ENCODE results near the gene PSMD3.
A peak's percentile ranks its signal among the peaks of the same experiment; 100 is the strongest.

Gene PSMD3

GRCh38 chr17:39962642-39963220 lies 17.9 kb upstream of the PSMD3 start, which contains the start of gene GSDMA:
Gene GSDMA (plus strand): TSS chr17:39963004. CDS start chr17:39965688, 2,684 bp downstream.
- DNase-seq, result no peak

- peak in 1 of 2 donors; percentile 27 for DNase-seq
Observed at GRCh38 chr17:39963829-39964228, 16.8 kb upstream of the PSMD3 start.

GRCh38 chr17:39965017-39965699 lies 15.4 kb upstream of the PSMD3 start:
- DNase-seq, result no peak

- no peak for DNase-seq
Observed at GRCh38 chr17:39966771-39967170, 13.8 kb upstream of the PSMD3 start.

GRCh38 chr17:39968761-39969160 lies 11.8 kb upstream of the PSMD3 start:
- no peak for DNase-seq

GRCh38 chr17:39969375-39969774 lies 11.2 kb upstream of the PSMD3 start:
- no peak for DNase-seq

GRCh38 chr17:39970157-39970692 lies 10.4 kb upstream of the PSMD3 start:
- no peak for DNase-seq

GRCh38 chr17:39971076-39971603 lies 9.5 kb upstream of the PSMD3 start:
- DNase-seq, result no peak

GRCh38 chr17:39972271-39972670 lies 8.3 kb upstream of the PSMD3 start:
- no peak for DNase-seq

GRCh38 chr17:39973496-39973895 lies 7.1 kb upstream of the PSMD3 start:
- DNase-seq, result no peak

- no peak for DNase-seq
Observed at GRCh38 chr17:39974433-39974832, 6.2 kb upstream of the PSMD3 start.

- no peak for DNase-seq
Observed at GRCh38 chr17:39975801-39976200, 4.8 kb upstream of the PSMD3 start.

GRCh38 chr17:39979016-39979670 lies 1.5 kb upstream of the PSMD3 start:
- DNase-seq, result no peak

- peak in 1 of 2 donors; percentile 16 for DNase-seq
Observed at GRCh38 chr17:39979893-39980350, 685 bp upstream of the PSMD3 start.

- no peak for DNase-seq
Observed at GRCh38 chr17:39981207-39981741, 667 bp downstream of the PSMD3 start.

GRCh38 chr17:39981766-39982375 lies 1.3 kb downstream of the PSMD3 start:
- DNase-seq, result no peak

GRCh38 chr17:39988206-39988810 lies 7.7 kb downstream of the PSMD3 start:
- DNase-seq, result no peak

GRCh38 chr17:39994448-39994847 lies 13.8 kb downstream of the PSMD3 start:
- DNase-seq, result no peak

- DNase-seq, result no peak
Observed at GRCh38 chr17:39995438-39995837, 14.8 kb downstream of the PSMD3 start.

- DNase-seq, result no peak
Observed at GRCh38 chr17:39996162-39996561, 15.6 kb downstream of the PSMD3 start.

- no peak for DNase-seq
Observed at GRCh38 chr17:39996800-39997199, 16.2 kb downstream of the PSMD3 start.

GRCh38 chr17:39997543-39997942 lies 16.9 kb downstream of the PSMD3 start:
- DNase-seq, result no peak
